LNCaP clone FGC (cell line): ENCODE results near the gene TPD52L2.

ENCODE experiments used
- DNase-seq: peaks from one replicate; pipeline ENCODE4 v3.0.0-alpha.2; 2011; ENCODE audit warnings: low read depth
- H3K4me3 ChIP-seq: 2 replicates; pipeline ENCODE4 v1.5.1; 2011; ENCODE audit warnings: mild to moderate bottlenecking, low read depth, low read length, control low read depth
- TF ChIP-seq, protein P1 (sequence below): IDR thresholded peaks from 2 replicates; pipeline ENCODE4 v1.5.1; 2012; ENCODE audit warnings: mild to moderate bottlenecking; ENCODE audit not compliant: control insufficient read depth, insufficient read depth; ENCODE audit errors: extremely low read depth

Gene TPD52L2

DNA sequence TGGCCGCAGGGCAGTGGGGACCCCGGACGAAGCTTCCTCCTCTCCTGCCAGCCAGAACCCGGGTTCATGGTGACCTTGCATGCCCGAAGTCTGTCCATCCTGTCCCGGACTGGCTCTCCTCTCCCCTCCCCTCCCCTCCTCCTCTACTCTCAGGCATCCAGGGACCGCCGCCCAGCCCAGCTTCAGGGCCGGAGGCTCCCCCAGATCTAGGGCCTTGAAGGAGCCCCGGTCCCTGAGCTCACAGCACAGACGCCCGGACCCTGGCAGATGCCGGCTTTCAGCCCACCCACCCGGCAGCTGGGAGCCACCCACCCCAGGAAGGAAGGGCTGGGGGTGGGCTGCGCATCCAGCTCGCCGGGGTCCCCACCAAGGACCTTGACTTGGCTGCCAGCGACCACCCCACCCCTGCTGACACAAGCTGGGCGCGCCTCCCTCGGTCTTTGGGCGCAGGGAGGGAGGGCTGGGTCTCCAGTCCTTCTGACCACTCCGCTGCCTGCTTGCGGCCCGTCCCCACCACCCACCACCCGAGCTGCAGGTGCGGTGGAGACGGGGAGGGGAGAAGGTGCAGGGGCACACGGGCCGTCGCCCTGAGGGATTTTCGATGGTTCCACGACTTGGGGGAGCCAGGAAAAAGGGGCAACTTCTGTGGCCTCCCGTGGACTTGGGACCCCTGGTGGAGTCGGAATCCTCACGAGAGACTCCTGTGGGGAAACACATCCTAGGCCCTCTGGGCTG is 9.5 kb upstream of the TPD52L2 start:
- no peak for DNase-seq
- H3K4me3 ChIP-seq: no peak overlapping the region
- TF ChIP-seq, protein P1, sequence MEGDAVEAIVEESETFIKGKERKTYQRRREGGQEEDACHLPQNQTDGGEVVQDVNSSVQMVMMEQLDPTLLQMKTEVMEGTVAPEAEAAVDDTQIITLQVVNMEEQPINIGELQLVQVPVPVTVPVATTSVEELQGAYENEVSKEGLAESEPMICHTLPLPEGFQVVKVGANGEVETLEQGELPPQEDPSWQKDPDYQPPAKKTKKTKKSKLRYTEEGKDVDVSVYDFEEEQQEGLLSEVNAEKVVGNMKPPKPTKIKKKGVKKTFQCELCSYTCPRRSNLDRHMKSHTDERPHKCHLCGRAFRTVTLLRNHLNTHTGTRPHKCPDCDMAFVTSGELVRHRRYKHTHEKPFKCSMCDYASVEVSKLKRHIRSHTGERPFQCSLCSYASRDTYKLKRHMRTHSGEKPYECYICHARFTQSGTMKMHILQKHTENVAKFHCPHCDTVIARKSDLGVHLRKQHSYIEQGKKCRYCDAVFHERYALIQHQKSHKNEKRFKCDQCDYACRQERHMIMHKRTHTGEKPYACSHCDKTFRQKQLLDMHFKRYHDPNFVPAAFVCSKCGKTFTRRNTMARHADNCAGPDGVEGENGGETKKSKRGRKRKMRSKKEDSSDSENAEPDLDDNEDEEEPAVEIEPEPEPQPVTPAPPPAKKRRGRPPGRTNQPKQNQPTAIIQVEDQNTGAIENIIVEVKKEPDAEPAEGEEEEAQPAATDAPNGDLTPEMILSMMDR: no peak

DNA sequence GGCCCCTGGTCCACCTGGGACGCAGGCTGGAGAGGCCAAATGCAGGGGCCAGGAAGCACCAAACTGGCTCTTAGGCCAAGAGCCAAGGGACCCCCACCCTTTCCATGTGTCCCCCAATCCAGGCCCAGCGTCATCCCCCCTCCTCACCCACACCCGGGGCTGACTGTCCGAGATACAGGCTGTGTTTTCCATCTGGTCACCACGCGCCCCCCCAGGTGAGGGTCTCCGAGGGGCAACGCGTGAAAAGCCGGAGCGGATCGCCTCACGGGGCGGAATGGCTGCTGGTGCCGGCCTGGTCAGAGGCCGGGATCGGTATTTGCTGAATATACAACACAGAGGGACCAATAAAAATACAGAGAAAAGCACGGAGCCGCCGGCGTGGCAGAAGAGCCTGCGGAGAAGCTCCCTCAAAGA is 9.0 kb upstream of the TPD52L2 start:
- no peak for DNase-seq
- no peak overlapping the region for H3K4me3 ChIP-seq
- TF ChIP-seq, protein P1: no peak

DNA sequence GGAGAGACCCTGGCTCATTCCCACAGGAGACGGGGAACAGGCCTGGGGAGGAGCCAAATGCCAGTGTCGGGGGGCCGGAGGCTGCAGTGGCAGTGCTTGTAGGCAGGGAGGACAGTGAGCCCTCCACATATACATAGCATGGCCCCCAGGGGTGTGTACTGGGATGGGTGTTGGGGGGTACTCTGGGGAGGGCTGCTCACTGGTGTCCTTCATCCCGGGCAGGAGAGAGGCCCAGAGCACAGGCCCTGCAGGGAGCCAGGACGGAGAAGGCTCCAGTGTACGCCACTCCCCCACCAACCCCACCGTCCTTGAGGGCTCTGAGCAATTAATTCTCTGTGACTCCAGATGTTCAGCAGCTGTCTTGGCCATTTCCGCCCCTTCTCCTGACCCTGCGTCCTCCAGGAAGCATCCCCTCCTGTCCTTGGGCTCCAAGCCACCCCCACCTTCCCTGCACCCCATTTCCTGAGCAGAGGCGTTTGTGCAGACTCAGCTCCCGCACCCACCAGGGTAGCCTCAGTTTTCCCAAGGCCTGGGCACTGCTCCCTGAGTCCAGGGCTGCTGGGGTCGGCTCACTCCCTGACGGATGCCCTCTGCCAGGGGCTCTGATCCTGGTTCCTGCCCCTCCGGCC is 7.2 kb upstream of the TPD52L2 start:
- no peak for DNase-seq
- TF ChIP-seq, protein P1: no peak
- no peak overlapping the region for H3K4me3 ChIP-seq

DNA sequence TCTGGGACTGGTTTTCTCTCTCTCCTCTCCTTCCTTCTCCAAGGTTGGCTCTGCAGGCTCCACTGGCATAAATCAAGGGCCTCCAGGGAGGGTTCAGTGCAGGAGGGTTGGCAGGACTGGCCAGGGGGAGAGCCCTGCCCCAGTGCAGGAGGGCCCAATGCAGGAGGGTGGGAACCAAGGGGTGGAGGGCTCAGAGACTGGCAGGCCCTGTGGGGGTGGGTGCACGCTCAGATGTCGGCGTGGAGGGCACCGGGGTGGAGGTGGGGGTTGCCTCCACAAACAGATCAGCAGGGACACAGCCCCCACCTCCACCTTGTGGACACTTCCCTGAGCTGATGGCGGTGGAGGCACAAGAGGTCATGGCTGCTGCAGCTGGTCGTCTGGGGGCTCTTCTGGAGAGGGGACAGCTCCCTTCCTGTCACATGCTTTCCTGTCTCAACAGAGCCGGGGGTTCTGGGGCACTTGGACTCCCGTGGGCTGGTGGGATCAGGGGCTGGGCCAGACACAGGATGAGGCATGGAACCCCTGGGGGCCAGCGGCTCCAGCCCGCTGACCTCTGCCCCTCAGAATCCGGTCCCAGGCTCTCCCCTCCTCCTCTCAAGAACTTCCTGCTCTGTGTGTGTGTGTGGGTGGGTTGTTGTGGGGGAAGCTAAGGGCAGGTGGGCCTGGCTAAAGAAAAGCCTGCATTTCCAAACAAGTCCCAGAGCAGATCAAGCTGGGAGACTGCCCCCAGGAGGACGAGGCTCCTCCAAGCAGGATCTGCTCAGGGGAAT is 6.5 kb upstream of the TPD52L2 start:
- TF ChIP-seq, protein P1: no peak
- no peak for DNase-seq
- H3K4me3 ChIP-seq: no peak overlapping the region

DNA sequence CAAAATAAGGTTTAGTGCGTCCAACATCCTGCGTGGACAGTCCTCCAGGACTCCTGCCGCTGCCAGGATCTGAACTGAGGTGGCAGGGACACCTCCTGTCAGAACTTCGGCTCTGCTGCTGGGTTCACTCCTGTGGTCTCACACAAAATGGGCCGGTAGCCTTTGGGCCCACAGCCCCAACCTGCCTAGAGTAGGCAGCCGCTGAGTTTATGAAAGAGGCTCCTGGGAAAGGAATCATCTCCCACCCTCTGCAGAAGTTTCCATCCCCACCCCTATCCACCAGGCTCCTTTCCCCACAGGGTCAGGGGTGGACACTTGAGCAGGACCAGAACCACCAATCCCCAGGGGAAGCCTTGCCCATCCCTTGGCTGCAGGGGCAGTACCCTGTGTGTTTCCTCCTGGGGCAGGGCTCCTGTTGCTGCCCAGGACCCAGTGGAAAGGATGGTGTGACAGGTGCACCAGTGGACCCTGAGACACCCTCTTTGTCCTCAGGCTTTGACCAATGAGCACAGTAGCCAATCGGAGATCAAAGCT is 5.8 kb upstream of the TPD52L2 start:
- no peak overlapping the region for H3K4me3 ChIP-seq
- TF ChIP-seq, protein P1: no peak
- DNase-seq: no peak

DNA sequence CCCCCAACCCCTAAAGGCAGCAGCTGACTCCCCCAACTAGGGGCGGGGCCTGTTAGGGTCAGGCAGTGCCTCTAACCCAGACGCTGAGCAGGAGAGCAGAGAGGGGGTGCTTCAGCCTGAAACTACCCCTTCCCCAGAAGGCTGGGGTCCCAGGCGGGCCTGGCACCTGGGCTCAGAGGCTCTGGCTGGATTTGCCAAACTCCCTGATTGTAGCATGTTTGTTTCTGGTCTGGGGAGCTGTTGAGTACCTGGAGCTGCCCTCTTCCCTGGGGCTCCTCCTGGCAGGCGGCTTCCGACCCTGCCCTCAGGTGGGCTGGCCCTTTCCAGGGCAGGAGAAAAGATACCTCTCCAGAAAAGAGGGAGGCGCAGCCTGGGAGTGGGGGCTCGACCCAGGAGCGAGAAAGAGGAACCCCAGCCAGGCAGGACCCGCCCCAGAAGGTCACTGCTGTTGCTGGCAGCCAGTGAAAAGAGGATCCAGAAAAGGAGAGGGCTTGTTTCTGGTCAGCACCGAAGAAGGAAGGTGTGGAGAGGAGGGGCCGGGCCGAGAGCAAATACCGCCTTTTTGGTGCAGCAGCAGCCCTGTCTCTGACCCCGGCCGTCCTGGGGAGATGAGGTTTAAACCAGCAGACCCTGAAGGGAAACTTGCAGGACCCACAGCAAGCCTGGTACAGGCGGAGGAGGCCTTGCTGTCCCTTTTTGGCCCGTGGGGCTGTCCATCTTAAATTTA is 4.6 kb upstream of the TPD52L2 start:
- no peak overlapping the region for H3K4me3 ChIP-seq
- TF ChIP-seq, protein P1: no peak
- DNase-seq: no peak
